GM12891 (cell line): ENCODE results near the gene DECR2.
A peak's percentile ranks its signal among the peaks of the same experiment; 100 is the strongest.
"Not testable (repeated sequence)": the region's sequence is repeated elsewhere in the genome, so short reads cannot be mapped to it uniquely, and the experiment has no call there.

Experiments
- DNase-seq: peaks from one replicate; pipeline ENCODE4 v3.0.0; 2011; ENCODE audit warnings: low spot score; ENCODE audit not compliant: insufficient read length
- FAIRE-seq: peaks from 2 replicates; lab custom pipeline; 2011; peaks lifted over from hg19 to GRCh38; lab: Jason Lieb, UNC
- PAX5 ChIP-seq: IDR thresholded peaks from 2 replicates; pipeline ENCODE4 v1.6.1; 2011; ENCODE audit warnings: low read length, moderate library complexity, mild to moderate bottlenecking; ENCODE audit not compliant: insufficient read depth, severe bottlenecking
- POLR2A ChIP-seq: IDR thresholded peaks from 2 replicates; pipeline ENCODE4 v1.6.1; 2011; ENCODE audit warnings: low read depth, low read length, control low read depth
- POLR2AphosphoS5 ChIP-seq: IDR thresholded peaks from 2 replicates; pipeline ENCODE4 v1.6.1; 2011; ENCODE audit warnings: low read depth, low read length, control low read depth
- POU2F2 ChIP-seq: IDR thresholded peaks from 2 replicates; pipeline ENCODE4 v1.6.1; 2011; ENCODE audit warnings: low read depth, mild to moderate bottlenecking, control low read depth, low read length, moderate library complexity
- SPI1 ChIP-seq: IDR thresholded peaks from 2 replicates; pipeline ENCODE4 v1.6.1; 2011; ENCODE audit warnings: low read depth, low read length, control low read depth
- TAF1 ChIP-seq: IDR thresholded peaks from 2 replicates; pipeline ENCODE4 v1.6.1; 2011; ENCODE audit warnings: low read depth, low read length, control low read depth

The DECR2 gene

GRCh38 chr16:404971-405486 is 3.3 kb downstream of the DECR2 start:
- TF ChIP-seq POLR2AphosphoS5 (no peak), POLR2A (no peak), POU2F2 (no peak), TAF1 (no peak), SPI1 (no peak), PAX5 (no peak)
- DNase-seq (no peak), FAIRE-seq (no peak)

- no peak for TF ChIP-seq TAF1
- no peak for TF ChIP-seq PAX5
- no peak for TF ChIP-seq SPI1
- TF ChIP-seq POLR2A: no peak
- no peak for TF ChIP-seq POU2F2
- no peak for TF ChIP-seq POLR2AphosphoS5
- no peak for DNase-seq
- FAIRE-seq: no peak
Observed at GRCh38 chr16:405548-406506, 4.1 kb downstream of the DECR2 start.

GRCh38 chr16:407253-407652 is 5.6 kb downstream of the DECR2 start:
- FAIRE-seq (no peak), DNase-seq (no peak)
- TF ChIP-seq POLR2A: no peak

- TF ChIP-seq PAX5 (no peak), SPI1 (no peak), POU2F2 (no peak), TAF1 (no peak), POLR2A (no peak), POLR2AphosphoS5 (no peak)
- no peak for DNase-seq
- no peak for FAIRE-seq
Observed at GRCh38 chr16:410516-411178, 9.0 kb downstream of the DECR2 start.

GRCh38 chr16:411576-412265 is 10.0 kb downstream of the DECR2 start:
- TF ChIP-seq POLR2A (no peak), POLR2AphosphoS5 (no peak), TAF1 (no peak), POU2F2 (no peak)
- no peak for DNase-seq
- FAIRE-seq: no peak

- TF ChIP-seq SPI1 (no peak), TAF1 (no peak), POLR2AphosphoS5 (no peak), PAX5 (no peak), POU2F2 (no peak), POLR2A (no peak)
- FAIRE-seq: no peak
- DNase-seq: no peak
Observed at GRCh38 chr16:414395-415169, 12.9 kb downstream of the DECR2 start.

- DNase-seq, FAIRE-seq: not testable (repeated sequence)
Observed at GRCh38 chr16:415170-415498, 13.4 kb downstream of the DECR2 start.

GRCh38 chr16:422179-422578 is 20.5 kb downstream of the DECR2 start:
- not testable (repeated sequence) for FAIRE-seq, DNase-seq

GRCh38 chr16:424033-424622 is 22.4 kb downstream of the DECR2 start:
- TF ChIP-seq POU2F2: no peak
- TF ChIP-seq TAF1: no peak
- TF ChIP-seq PAX5: no peak
- TF ChIP-seq SPI1: no peak
- TF ChIP-seq POLR2AphosphoS5: no peak
- TF ChIP-seq POLR2A: no peak
- DNase-seq: no peak
- peak; percentile 33 for FAIRE-seq

- DNase-seq (no peak), FAIRE-seq (no peak)
- TF ChIP-seq TAF1 (no peak), POLR2AphosphoS5 (no peak), PAX5 (no peak), SPI1 (no peak), POU2F2 (no peak), POLR2A (no peak)
Observed at GRCh38 chr16:424623-425081, 23.0 kb downstream of the DECR2 start.
